Stimulated activated CD8-positive, alpha-beta memory T cell treated with anti-CD3 and anti-CD28 coated beads, Interleukin-4, amount 100 ng/mL, for 24 hours (primary cell): Measurements from ENCODE around the gene TSPO.

Experiments
- DNase-seq: peaks from one replicate; pipeline ENCODE4 v3.0.0-alpha.2; 2020; ENCODE audit warnings: low read depth

TSPO gene

GRCh38 chr22:43202326-43202725, 51.0 kb downstream of the TSPO start:
- DNase-seq, result no peak

GRCh38 chr22:43202756-43203410, 51.5 kb downstream of the TSPO start:
- no peak for DNase-seq

GRCh38 chr22:43203471-43203981, 52.2 kb downstream of the TSPO start:
- no peak for DNase-seq

GRCh38 chr22:43205261-43205691, 53.9 kb downstream of the TSPO start:
- no peak for DNase-seq

GRCh38 chr22:43205748-43206508, 54.6 kb downstream of the TSPO start:
- DNase-seq, result no peak

GRCh38 chr22:43206509-43207161, 55.3 kb downstream of the TSPO start:
- no peak for DNase-seq

GRCh38 chr22:43207386-43207785, 56.0 kb downstream of the TSPO start:
- no peak for DNase-seq

- DNase-seq, result no peak
These were observed 56.7 kb downstream of the TSPO start for GRCh38 chr22:43207849-43208702.

GRCh38 chr22:43208703-43209522, 57.6 kb downstream of the TSPO start:
- DNase-seq, result no peak

GRCh38 chr22:43209523-43209890, 58.1 kb downstream of the TSPO start:
- no peak for DNase-seq

GRCh38 chr22:43209971-43210370, 58.6 kb downstream of the TSPO start:
- no peak for DNase-seq

- no peak for DNase-seq
These were observed 59.5 kb downstream of the TSPO start for GRCh38 chr22:43210631-43211515.

- no peak for DNase-seq
These were observed 60.6 kb downstream of the TSPO start for GRCh38 chr22:43211941-43212433.

GRCh38 chr22:43212434-43212952, 61.1 kb downstream of the TSPO start:
- DNase-seq, result no peak
